ENCODE results near the gene MCHR2.

MCHR2 gene

DNA sequence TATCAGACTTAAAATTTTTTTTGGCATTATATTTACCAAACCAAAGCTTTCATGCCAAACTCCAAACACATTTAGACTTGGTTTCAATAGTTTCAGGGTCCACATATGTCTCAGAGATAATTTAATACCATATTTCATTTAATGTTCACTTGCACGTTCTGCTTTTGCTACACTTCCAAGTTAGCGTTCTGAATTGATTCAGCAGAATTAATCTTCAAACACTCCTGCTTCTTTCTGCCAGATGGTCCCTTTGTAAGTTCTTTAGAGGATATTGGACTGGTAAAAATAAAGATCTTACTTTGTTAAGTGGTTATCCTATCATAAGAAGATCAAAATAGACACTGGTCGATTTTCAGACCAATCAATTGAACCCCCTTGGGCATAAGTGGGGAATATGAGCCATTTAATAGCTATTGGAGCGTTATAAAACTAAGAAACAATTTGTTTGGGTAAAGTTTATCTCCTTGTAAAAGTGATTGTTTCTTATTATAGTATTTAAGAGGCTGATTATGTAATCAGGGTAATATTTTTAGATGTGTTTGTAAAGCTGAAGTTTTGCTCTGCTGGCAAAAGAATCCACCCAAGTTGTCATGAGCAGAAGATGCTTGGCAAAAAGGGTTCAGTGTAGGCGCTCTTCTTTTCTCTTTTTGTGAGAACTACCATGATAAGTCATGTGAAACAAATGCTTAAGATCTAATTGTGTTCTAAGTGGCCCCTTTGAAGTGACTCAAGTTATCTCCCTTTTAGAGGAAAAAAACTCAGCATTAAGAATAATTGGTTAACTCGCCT lies 92.2 kb downstream of the MCHR2 start:
- DNase-seq (ENCODE audit: low spot score), result no peak

DNA sequence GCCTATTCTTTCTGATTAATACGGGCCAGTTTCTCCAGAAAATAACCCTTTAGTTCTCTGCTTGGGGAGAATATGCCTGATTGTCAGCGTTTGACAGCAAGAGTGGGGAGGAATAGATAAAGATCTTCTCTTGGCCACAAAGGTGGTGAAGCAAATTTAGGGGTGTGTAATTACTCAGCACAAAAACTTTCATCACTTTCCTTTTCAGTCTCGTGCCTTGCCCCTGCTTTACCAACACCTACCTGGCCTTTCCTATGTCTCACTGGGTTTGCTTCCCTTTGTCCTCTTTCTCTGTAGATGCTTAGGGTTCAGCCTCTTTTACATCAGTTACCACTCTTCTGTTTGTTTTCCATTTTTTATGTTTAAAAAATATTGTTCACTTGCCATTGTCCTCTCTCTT lies 99.2 kb downstream of the MCHR2 start:
- DNase-seq (ENCODE audit: low spot score), result no peak

DNA sequence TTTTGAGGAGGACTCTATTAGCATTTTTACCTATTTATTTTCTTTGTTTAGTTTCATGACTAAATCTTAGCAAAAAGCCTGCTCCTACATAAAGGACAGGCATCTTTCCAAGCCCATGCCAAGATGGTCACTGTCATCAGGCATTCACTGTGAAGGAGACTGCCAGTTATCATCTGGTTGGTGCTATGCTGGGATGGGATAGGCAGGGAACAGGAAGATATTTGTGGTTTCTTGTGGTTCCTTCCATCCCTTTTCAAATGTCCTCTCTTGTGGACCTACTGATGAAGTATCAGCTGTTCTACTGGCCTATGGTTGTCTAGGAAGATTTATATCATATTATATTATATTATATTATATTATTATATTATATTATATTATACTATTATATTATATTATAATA lies 107.0 kb downstream of the MCHR2 start:
- DNase-seq (ENCODE audit: low spot score), result no peak

DNA sequence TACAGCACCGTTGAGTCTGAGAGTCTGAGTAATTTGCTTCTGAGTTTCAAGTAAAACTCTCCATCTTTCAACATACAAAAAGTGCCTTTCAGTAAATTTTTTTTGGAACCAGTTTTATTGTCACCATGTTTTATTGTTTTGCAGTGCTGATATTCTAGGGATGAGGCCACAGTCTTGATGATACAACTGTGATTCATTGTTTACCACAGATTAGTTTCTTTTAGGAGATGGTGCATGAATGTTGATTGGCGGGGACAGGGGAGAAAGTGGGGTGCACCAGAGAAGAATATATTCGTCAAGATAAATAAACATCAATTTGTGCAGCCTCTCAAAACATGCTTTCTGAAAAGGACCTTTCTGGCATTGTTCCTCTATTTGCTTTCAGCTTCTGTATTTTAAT lies 109.0 kb downstream of the MCHR2 start:
- no peak for DNase-seq (ENCODE audit: low spot score)

DNA sequence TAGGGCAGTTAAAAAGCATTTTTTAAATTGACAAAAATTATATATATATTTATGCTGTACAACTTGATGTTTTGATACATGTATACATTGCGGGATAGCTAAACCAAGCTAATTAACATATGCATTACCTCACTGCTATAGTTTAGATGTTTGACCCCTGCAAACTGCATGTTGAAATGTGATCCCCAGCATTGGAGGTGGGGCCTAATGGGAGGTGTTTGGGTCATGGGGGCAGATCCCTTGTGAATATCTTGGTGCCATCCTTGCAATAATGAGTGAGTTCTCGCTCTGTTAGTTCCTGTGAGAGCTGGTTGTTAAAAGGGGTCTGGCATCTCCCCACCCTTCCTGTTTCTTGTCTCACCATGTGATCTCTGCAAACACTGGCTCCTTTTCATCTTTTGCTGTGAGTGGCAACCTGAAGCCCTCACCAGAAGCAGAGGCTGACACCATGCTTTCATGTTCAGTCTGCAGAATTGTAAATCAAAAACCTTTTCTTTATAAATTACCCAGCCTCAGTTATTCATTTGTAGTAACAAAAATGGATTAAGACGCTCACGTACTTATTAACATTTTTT lies 111.8 kb downstream of the MCHR2 start:
- no peak for DNase-seq (ENCODE audit: low spot score)

DNA sequence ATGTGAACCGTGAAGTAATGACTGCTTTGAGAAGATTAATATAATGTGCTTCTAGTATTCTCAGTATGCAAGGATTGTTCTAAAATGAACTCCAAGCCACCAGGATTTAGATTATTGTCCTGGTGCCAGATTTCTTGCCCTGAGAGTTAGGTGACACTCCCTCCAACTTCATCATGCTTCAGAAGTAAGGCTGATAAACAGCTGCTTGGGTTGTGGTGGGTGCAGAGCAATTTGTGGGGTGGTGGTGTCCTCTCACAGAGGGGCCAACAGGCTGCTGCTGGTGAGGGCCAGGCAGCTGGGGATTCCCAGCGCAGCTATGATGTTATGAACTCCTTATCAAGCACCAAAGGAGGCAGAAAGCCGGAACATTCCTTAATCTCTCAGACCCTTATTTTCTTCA lies 114.6 kb downstream of the MCHR2 start:
- DNase-seq (ENCODE audit: low spot score), result no peak

DNA sequence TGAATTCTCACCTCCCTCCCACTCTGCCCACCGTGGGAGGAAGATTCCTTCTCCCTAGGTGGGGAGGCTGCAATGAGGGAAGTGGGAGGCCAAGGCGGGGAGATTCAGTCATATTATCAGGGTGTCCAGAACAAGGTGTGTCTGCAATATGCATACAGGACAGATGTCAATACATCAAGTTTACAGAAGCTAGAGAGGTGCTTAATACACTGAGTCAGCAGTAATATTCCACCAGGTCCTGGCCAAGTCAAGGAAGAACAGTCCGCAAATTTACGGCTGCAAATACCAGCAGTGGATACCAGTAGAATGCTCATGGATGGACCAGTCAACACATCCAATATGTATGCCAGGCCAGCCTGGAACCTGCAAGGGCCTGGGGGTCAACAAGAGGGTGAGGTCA lies 119.0 kb downstream of the MCHR2 start:
- no peak for DNase-seq (ENCODE audit: low spot score)

DNA sequence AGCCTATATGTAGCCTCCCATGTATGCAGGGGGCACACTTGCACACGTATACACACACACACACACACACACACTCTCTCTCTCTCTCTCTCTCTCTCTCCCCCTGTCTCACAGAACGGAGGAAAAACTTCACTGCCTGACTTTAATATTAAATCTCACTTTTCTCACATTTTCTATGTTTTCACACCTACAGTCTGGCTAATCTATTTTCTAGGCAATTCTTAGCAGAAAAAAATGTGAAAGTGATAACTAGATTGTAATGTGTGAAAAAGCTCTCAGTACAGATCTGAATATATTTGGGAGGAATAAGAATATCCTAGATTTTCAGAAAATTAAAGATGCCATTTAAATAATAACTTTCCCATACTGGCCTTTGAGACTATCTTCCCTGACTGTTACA lies 120.9 kb downstream of the MCHR2 start:
- DNase-seq (ENCODE audit: low spot score), result no peak

DNA sequence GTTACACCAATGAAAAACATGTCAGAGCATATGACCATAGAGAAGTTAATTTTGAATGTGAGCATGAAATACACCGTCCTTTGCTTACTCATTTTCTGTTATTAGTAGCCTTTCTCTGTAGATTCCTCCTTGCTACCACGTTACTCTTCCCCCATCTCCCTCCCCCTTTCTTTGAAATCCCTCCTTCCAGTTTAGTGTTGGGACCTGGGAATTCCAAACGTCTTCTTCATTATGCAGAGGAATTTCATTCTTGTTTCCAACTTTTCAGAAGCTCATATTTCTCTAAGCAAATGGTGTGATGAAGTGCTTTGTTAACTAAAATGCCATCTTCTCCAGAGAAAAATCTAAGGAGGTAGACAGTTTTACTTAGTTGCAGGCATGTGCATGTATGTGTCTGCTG lies 122.4 kb downstream of the MCHR2 start:
- no peak for DNase-seq (ENCODE audit: low spot score)
